ENCODE results near the gene NEK4. TPM values are rescaled to one million over a fixed set of nuclear protein-coding genes. Genes with fewer than 3 reads are reported as not detected.

Gene NEK4
- total and polyA plus RNA-seq, 2 of the 13 experiments (the other 11 are each of a cell fraction or from before 2014, with no cell fraction given) = 16.5 to 38.0 TPM

DNA sequence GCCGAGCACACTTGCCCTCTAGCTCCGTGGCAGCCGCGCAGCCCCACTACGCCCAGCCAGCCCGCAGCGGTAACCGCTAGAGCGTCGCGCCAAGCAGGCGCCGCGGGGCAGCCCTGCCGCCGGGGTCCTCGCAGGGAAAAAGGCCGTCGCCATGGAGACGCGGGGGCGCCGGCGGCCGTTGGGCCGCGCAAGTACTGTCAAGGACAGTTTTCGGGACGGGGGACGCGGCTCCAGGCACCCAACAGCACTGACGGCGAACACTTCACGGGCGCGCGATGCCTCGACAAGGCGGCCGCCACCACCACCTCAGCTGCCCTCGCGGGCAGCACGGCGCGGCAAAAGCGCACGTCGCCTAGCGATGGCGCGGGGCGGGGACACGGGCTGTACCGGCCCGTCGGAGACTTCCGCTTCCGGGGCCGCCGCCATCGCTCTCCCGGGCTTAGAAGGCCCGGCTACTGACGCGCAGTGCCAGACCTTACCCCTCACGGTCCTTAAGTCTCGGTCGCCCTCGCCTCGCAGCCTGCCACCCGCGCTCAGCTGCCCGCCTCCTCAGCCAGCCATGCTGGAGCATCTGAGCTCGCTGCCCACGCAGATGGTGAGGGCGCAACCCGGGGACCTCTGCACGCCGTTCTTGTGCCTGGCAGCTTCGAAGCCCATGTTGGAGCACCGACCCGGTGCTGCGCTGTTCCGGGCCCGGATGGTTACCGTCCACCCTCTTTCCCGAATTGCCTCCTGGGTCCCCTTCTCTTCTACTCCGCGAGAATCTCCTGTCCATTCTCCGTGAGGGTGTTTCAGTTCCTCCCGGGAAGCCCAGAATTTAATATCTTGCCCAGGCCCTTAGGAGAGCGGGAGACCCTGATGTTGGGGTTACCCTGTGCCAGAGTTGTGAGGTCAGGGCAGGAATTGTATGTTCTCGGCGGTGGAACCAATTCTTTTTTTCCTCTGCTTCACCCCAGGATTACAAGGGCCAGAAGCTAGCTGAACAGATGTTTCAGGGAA lies 64.8 kb downstream of the NEK4 start, which contains the start of the genes GLT8D1 and SPCS1 (continued):
- TF ChIP-seq, protein P1, sequence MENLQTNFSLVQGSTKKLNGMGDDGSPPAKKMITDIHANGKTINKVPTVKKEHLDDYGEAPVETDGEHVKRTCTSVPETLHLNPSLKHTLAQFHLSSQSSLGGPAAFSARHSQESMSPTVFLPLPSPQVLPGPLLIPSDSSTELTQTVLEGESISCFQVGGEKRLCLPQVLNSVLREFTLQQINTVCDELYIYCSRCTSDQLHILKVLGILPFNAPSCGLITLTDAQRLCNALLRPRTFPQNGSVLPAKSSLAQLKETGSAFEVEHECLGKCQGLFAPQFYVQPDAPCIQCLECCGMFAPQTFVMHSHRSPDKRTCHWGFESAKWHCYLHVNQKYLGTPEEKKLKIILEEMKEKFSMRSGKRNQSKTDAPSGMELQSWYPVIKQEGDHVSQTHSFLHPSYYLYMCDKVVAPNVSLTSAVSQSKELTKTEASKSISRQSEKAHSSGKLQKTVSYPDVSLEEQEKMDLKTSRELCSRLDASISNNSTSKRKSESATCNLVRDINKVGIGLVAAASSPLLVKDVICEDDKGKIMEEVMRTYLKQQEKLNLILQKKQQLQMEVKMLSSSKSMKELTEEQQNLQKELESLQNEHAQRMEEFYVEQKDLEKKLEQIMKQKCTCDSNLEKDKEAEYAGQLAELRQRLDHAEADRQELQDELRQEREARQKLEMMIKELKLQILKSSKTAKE (CRISPR knock-in tag; IDR thresholded peaks at IDR 0.05; ENCODE audit: borderline replicate concordance) = no peak
- TF ChIP-seq ZNF713 (CRISPR knock-in tag; IDR thresholded peaks at IDR 0.05) (0 out of 2 replicates have a peak, but pooled peaks have one; percentile 70), FOXM1 (CRISPR knock-in tag; IDR thresholded peaks at IDR 0.05) (peak; percentile 31; the same call in 1 of the 2 replicates), ISX (CRISPR knock-in tag; conservative IDR thresholded peaks at IDR 0.05) (no peak), RAD51 (IDR thresholded peaks at IDR 0.05; ENCODE audit: borderline replicate concordance) (no peak), ZFP62 (CRISPR knock-in tag; IDR thresholded peaks at IDR 0.05) (no peak), ZNF782 (CRISPR knock-in tag; IDR thresholded peaks at IDR 0.05; ENCODE audit: borderline replicate concordance) (peak; percentile 87; the same call in 1 of the 2 replicates), ZFAT (CRISPR knock-in tag; conservative IDR thresholded peaks at IDR 0.05) (peak; percentile 73; the same call in 1 of the 2 replicates), NFE2L2 (IDR thresholded peaks at IDR 0.05; ENCODE audit: low read length) (no peak), ZNF550 (CRISPR knock-in tag; IDR thresholded peaks at IDR 0.05; ENCODE audit: borderline replicate concordance) (no peak; the same call in 1 of the 2 replicates), HNF4G (IDR thresholded peaks at IDR 0.05; ENCODE audit: borderline replicate concordance, low read depth, low read length) (no peak), HNF4G (CRISPR knock-in tag; IDR thresholded peaks at IDR 0.05; ENCODE audit: borderline replicate concordance, low read depth) (0 out of 2 replicates have a peak, but pooled peaks have one; percentile 17), HNF4A (CRISPR knock-in tag; IDR thresholded peaks at IDR 0.05) (peak; percentile 20; the same call in 1 of the 2 replicates), KDM6A (CRISPR knock-in tag; IDR thresholded peaks at IDR 0.05; ENCODE audit: low read depth) (no peak), ZNF17 (CRISPR knock-in tag; IDR thresholded peaks at IDR 0.05) (no peak), ZSCAN29 (CRISPR knock-in tag; conservative IDR thresholded peaks at IDR 0.05) (peak; percentile 45; the same call in 1 of the 2 replicates), FOXO4 (CRISPR knock-in tag; conservative IDR thresholded peaks at IDR 0.05) (no peak), TGIF2 (CRISPR knock-in tag; IDR thresholded peaks at IDR 0.05) (peak; percentile 65; the same call in 1 of the 2 replicates), KLF12 (CRISPR knock-in tag; IDR thresholded peaks at IDR 0.05; ENCODE audit: borderline replicate concordance) (peak; percentile 76; the same call in 1 of the 2 replicates), POLR2AphosphoS2 (IDR thresholded peaks at IDR 0.05; ENCODE audit: low read depth, low read length) (no peak), NRL (CRISPR knock-in tag; IDR thresholded peaks at IDR 0.05; ENCODE audit: borderline replicate concordance) (peak; percentile 80; the same call in 1 of the 2 replicates)
- TF ChIP-seq, protein P2, sequence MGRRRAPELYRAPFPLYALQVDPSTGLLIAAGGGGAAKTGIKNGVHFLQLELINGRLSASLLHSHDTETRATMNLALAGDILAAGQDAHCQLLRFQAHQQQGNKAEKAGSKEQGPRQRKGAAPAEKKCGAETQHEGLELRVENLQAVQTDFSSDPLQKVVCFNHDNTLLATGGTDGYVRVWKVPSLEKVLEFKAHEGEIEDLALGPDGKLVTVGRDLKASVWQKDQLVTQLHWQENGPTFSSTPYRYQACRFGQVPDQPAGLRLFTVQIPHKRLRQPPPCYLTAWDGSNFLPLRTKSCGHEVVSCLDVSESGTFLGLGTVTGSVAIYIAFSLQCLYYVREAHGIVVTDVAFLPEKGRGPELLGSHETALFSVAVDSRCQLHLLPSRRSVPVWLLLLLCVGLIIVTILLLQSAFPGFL (CRISPR knock-in tag; IDR thresholded peaks at IDR 0.05) = no peak
- TF ChIP-seq, protein P3, sequence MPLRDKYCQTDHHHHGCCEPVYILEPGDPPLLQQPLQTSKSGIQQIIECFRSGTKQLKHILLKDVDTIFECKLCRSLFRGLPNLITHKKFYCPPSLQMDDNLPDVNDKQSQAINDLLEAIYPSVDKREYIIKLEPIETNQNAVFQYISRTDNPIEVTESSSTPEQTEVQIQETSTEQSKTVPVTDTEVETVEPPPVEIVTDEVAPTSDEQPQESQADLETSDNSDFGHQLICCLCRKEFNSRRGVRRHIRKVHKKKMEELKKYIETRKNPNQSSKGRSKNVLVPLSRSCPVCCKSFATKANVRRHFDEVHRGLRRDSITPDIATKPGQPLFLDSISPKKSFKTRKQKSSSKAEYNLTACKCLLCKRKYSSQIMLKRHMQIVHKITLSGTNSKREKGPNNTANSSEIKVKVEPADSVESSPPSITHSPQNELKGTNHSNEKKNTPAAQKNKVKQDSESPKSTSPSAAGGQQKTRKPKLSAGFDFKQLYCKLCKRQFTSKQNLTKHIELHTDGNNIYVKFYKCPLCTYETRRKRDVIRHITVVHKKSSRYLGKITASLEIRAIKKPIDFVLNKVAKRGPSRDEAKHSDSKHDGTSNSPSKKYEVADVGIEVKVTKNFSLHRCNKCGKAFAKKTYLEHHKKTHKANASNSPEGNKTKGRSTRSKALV (CRISPR knock-in tag; IDR thresholded peaks at IDR 0.05) = no peak

Data from HepG2 (cell line).